ENCODE results near the gene PLA2G2F. TPM values are rescaled to one million over a fixed set of nuclear protein-coding genes. Genes with fewer than 3 reads are reported as not detected.

The PLA2G2F gene
- polyA plus RNA-seq, 2 of the 4 experiments (the other 2 are of a cell fraction): not detected

DNA sequence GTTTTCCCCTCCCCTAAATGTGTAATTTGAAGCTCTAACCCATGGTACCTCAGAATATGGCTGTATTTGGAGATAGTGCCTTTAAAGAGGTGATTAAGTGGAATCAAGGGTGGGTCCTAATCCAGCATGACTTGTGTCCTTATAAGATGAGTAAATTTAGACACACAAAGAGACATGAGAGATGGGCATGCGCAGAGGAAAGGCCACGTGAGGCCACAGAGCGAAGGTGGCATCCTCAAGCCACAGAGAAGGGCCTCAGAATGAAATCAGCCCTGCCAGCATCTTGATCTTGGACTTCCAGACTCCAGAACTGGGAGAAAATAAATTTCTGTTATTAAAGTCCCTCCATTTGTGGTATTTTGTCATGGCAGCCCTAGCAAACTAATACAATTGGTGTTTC, 2.9 kb upstream of the PLA2G2F start:
- Histone ChIP-seq H3K4me1 (no peaks in the 10 kb centered on the region), H3K4me3 (no peak overlapping the region), H3K27ac (no peak overlapping the region), H3K9me3 (no peaks in the 10 kb centered on the region), H3K4me2 (no peak overlapping the region)
- CTCF ChIA-PET: no interaction called here
- FAIRE-seq (no peak), DNase-seq (ENCODE audit: low read depth in 1 of 2, low spot score in 1 of 2) (no peak), ATAC-seq (no peak)
- whole genome bisulfite sequencing (ENCODE audit: missing lambda C conversion rate): 94% methylated on average over 3 of the region's 3 CpGs
- POLR2A ChIA-PET: no interaction called here
- TF ChIP-seq FOSL2 (IDR thresholded peaks at IDR 0.05) (no peak), FOSL2 (CRISPR knock-in tag; IDR thresholded peaks at IDR 0.05) (no peak), ESRRA (IDR thresholded peaks at IDR 0.05; ENCODE audit: borderline replicate concordance, low read length) (no peak), NFE2L2 (conservative IDR thresholded peaks at IDR 0.05; ENCODE audit: low read length) (no peak), POLR2AphosphoS2 (conservative IDR thresholded peaks at IDR 0.05; ENCODE audit: low read length) (no peak), CHD4 (IDR thresholded peaks at IDR 0.05; ENCODE audit: borderline replicate concordance) (no peak), FOXS1 (CRISPR knock-in tag; IDR thresholded peaks at IDR 0.05) (no peak), RNF2 (IDR thresholded peaks at IDR 0.05; ENCODE audit: borderline replicate concordance, low read depth) (no peak), KDM5A (IDR thresholded peaks at IDR 0.05) (no peak), CBX2 (IDR thresholded peaks at IDR 0.05; ENCODE audit: borderline replicate concordance, low read depth) (no peak)
- TF ChIP-seq, protein P1, sequence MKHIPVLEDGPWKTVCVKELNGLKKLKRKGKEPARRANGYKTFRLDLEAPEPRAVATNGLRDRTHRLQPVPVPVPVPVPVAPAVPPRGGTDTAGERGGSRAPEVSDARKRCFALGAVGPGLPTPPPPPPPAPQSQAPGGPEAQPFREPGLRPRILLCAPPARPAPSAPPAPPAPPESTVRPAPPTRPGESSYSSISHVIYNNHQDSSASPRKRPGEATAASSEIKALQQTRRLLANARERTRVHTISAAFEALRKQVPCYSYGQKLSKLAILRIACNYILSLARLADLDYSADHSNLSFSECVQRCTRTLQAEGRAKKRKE (CRISPR knock-in tag; IDR thresholded peaks at IDR 0.05; ENCODE audit: low read depth): no peak
- TF ChIP-seq, protein P2, sequence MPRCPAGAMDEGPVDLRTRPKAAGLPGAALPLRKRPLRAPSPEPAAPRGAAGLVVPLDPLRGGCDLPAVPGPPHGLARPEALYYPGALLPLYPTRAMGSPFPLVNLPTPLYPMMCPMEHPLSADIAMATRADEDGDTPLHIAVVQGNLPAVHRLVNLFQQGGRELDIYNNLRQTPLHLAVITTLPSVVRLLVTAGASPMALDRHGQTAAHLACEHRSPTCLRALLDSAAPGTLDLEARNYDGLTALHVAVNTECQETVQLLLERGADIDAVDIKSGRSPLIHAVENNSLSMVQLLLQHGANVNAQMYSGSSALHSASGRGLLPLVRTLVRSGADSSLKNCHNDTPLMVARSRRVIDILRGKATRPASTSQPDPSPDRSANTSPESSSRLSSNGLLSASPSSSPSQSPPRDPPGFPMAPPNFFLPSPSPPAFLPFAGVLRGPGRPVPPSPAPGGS (IDR thresholded peaks at IDR 0.05): no peak
- TF ChIP-seq, protein P3, sequence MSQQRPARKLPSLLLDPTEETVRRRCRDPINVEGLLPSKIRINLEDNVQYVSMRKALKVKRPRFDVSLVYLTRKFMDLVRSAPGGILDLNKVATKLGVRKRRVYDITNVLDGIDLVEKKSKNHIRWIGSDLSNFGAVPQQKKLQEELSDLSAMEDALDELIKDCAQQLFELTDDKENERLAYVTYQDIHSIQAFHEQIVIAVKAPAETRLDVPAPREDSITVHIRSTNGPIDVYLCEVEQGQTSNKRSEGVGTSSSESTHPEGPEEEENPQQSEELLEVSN (IDR thresholded peaks at IDR 0.05; ENCODE audit: borderline replicate concordance, low read depth): no peak

DNA sequence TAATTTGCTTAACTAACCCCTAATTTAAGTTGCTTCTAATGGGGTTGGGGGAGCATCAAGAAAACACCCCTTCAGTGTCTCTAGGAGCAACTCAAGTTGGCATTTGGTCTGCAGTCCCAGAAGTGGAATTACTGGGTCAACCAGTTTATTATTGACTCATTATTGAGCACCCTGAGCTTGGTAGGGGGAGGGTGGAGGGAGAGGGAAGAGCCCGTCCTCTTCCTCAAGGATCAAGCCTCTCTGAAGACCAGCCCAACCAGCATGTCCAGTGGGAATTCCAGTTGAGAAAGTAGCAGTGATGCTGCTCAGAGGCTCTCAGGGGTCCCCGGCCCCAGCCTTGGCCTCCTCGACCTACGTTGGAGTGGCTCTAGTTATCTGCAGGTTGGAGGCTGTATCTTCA, 2.1 kb upstream of the PLA2G2F start:
- POLR2A ChIA-PET: no interaction called here
- no peak overlapping the region for H3K4me2 ChIP-seq
- TF ChIP-seq RFX5 (IDR thresholded peaks at IDR 0.05): no peak
- TF ChIP-seq RARB (CRISPR knock-in tag; IDR thresholded peaks at IDR 0.05): no peak
- no peak for TF ChIP-seq FOXS1 (CRISPR knock-in tag; IDR thresholded peaks at IDR 0.05)
- no peak for TF ChIP-seq SMC3 (IDR thresholded peaks at IDR 0.05)
- TF ChIP-seq, protein P4, sequence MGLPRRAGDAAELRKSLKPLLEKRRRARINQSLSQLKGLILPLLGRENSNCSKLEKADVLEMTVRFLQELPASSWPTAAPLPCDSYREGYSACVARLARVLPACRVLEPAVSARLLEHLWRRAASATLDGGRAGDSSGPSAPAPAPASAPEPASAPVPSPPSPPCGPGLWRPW (IDR thresholded peaks at IDR 0.05): no peak
- TF ChIP-seq HOXB13 (CRISPR knock-in tag; IDR thresholded peaks at IDR 0.05; ENCODE audit: low read depth): no peak
- TF ChIP-seq ZC3H11A (IDR thresholded peaks at IDR 0.05): no peak
- TF ChIP-seq CEBPB (IDR thresholded peaks at IDR 0.05): no peak
- TF ChIP-seq FOSB (CRISPR knock-in tag; IDR thresholded peaks at IDR 0.05): no peak
- TF ChIP-seq, protein P5, sequence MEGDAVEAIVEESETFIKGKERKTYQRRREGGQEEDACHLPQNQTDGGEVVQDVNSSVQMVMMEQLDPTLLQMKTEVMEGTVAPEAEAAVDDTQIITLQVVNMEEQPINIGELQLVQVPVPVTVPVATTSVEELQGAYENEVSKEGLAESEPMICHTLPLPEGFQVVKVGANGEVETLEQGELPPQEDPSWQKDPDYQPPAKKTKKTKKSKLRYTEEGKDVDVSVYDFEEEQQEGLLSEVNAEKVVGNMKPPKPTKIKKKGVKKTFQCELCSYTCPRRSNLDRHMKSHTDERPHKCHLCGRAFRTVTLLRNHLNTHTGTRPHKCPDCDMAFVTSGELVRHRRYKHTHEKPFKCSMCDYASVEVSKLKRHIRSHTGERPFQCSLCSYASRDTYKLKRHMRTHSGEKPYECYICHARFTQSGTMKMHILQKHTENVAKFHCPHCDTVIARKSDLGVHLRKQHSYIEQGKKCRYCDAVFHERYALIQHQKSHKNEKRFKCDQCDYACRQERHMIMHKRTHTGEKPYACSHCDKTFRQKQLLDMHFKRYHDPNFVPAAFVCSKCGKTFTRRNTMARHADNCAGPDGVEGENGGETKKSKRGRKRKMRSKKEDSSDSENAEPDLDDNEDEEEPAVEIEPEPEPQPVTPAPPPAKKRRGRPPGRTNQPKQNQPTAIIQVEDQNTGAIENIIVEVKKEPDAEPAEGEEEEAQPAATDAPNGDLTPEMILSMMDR (IDR thresholded peaks at IDR 0.05): no peak
- DNase-seq (ENCODE audit: low read depth in 1 of 2, low spot score in 1 of 2) (no peak), FAIRE-seq (no peak), ATAC-seq (no peak)
- H3K9me3 ChIP-seq: no peaks in the 10 kb centered on the region
- no peak overlapping the region for H3K4me3 ChIP-seq
- H3K27ac ChIP-seq: no peak overlapping the region
- 90% methylated on average over 2 of the region's 4 CpGs for WGBS (ENCODE audit: missing lambda C conversion rate)
- H3K4me1 ChIP-seq: no peaks in the 10 kb centered on the region
- CTCF ChIA-PET: no interaction called here
